RPMI7951 (cell line): ENCODE measurements around the gene SCUBE1. TPM values are rescaled to one million over a fixed set of nuclear protein-coding genes. Genes with fewer than 3 reads are reported as not detected.
"Not testable (repeated sequence)": the region's sequence is repeated elsewhere in the genome, so short reads cannot be mapped to it uniquely, and the experiment has no call there.

Source experiments
- DNase-seq: peaks from one replicate; pipeline ENCODE4 v3.0.0-alpha.2; 2012; ENCODE audit warnings: low read depth
- total RNA-seq: library from RNA; depleted of rRNA; stranded (reverse); fragments of >200 nt; shearing (Covaris generic); gene quantifications from 2 replicates; pipeline ENCODE4 v1.2.3, GENCODE V29; 2014

Gene SCUBE1
- total RNA-seq, 1 experiment from 2014 or later = 7.0 TPM

DNA sequence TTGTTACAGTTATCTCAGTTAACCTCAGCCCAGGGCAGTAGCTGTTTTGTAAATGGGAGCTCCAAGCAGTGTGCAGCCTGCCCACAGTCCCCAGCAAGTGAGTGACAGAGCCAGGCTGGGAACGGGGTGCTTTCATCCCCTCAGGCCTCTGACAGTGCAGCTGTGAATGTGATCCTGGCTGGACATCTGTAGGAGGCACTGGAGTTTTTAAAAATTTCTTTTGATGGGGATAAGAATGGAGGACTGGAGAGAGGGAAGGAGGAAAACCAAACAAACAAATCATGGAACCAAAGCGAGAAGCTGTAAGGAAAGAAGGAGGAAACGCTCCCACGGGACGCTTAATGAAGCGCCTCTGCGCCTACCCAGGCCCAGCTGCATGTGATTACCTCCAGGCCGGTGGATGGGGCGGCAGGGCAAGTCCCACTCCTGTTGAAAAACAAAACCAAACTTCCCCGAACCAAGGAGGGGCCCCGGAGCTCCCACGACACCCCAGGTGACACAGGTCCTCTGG, 40.6 kb downstream of the SCUBE1 start:
- peak; percentile 75 for DNase-seq

- no peak for DNase-seq
Observed at GRCh38 chr22:43301866-43302265, 41.3 kb downstream of the SCUBE1 start.

DNA sequence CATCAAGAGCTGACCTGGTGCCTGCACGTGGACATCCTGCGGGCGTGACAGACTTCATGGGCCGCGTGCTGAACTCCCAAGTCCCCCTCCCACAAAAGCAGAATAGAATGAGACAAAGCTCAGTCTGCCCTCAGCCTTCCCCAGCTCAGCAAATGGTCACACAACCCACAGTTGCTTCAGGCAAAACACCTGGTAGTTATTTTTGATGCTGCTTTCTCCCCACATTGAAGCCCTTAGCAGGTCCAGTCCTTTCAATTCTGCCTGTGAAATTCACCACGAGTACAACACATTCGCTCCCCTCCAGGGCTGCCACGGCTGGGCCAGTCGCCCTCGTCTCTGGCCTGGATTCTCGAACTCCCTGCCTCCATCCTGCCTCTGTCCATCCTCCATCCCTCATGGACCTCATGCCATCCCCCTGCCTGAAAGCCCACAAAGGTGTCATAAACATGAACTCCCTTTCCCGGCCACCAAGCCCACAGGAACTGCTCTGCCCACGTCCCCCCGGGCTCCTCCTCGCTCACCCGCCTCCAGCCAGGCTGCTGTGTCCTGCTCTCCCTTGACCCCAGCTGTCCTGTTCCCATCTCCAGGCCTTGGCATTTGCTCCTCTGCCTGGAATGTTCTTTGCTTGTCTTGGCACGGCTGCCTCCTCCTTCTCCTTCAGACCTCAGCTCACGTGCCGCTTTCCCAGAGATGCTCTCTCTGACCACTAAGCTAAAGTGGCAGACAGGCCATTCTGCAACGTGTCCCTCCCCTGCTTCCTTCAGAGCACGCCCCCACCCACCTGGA, 42.1 kb downstream of the SCUBE1 start:
- peak; percentile 88 for DNase-seq

DNA sequence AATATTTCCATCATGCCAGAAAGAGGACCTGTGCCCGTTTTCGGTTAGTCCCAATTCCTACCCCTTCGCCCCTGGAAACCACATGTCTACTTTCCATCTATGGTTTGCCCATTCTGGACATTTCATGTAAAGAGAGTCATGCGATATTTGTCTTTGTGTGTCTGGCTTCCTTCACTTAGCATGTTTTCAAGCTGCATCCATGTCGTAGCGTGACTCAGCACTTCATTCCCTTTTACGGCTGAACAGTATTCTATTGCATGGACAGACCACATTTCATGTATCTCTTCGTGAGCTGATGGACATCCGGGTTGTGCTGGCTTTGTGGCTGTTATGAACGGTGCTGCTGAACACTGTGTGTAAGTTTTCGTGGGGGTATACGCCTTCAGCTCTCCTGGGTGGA, 43.4 kb downstream of the SCUBE1 start:
- no peak for DNase-seq

- DNase-seq = peak; percentile 47
Observed at GRCh38 chr22:43298062-43298801, 44.9 kb downstream of the SCUBE1 start.

- no peak for DNase-seq
Observed at GRCh38 chr22:43297270-43298061, 45.7 kb downstream of the SCUBE1 start.

DNA sequence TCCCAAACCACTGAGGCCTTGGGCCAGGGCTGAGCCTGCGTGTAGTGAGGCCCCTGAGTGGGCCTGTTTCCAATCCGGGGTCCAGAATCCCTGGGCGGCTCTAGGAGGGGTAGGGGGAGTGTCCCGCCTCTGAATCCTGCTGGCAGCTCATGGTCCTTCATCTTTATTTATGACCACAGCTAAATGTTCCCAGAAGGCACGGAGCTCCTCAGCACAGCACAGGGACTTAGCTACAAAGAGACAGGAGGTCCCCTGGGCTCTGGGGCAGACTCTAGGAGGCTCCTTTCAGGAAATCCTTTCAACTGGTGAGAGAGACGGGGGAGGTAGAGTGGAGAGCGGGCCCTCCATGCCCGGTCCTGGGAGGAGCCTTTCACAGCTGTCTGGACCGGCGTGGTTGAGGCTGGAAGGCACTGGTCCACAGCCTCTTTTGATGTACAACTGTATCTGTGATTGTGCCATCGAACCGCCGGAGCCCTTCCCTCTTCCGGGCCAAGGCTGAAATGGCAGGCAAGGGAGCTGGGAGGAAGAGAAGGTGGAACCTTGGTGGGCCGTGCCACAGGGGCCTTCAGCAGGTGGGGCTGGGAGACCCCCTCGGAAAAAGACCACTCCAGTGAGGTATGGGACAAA, 46.8 kb downstream of the SCUBE1 start:
- DNase-seq = no peak

GRCh38 chr22:43295660-43296059, 47.5 kb downstream of the SCUBE1 start:
- no peak for DNase-seq

DNA sequence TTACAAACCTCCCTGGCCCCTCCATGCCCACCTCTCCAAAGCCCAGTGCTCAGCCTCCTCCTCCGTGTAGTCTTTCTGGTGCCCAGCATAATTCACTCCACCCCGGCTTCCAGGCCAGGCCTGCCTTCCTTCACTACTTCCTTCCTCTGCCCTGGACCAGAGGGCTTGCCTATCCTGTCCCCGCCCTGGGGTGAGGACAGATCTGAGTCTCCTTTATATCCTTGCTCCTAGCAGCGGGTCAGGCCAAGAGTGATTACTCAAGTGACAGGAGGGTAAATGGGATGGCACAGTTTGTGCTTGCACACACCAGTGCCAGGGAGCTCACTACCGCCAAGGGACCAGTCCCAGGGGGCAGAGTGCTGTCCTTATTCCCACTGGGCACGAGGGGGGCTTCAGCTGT, 48.0 kb downstream of the SCUBE1 start:
- DNase-seq = no peak

GRCh38 chr22:43293655-43294392, 49.3 kb downstream of the SCUBE1 start:
- DNase-seq = peak; percentile 92

GRCh38 chr22:43293259-43293654, 49.9 kb downstream of the SCUBE1 start:
- DNase-seq = peak; percentile 97

DNA sequence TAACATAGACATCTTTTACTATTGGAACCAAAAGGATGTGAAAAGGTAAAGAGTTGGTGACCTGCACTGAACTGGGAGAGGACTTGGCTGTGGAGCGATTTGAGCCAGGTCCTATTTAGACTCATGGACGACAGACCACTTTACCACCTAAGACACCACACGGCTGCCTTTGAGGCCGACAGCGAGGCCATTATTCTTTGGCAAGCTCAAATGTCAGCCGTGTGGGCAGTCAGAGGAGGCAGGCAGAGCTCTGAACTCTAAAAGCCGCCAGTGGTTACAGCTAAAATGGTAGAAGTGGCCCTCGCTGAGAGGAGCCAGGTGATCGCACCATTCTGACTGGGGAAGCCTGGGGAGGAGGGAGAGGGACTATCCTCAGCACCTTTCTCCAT, 50.5 kb downstream of the SCUBE1 start:
- peak; percentile 38 for DNase-seq

- no peak for DNase-seq
Observed at GRCh38 chr22:43291381-43291780, 51.8 kb downstream of the SCUBE1 start.

GRCh38 chr22:43289976-43290721, 53.0 kb downstream of the SCUBE1 start:
- peak; percentile 87 for DNase-seq

GRCh38 chr22:43289531-43289963, 53.6 kb downstream of the SCUBE1 start:
- no peak for DNase-seq

DNA sequence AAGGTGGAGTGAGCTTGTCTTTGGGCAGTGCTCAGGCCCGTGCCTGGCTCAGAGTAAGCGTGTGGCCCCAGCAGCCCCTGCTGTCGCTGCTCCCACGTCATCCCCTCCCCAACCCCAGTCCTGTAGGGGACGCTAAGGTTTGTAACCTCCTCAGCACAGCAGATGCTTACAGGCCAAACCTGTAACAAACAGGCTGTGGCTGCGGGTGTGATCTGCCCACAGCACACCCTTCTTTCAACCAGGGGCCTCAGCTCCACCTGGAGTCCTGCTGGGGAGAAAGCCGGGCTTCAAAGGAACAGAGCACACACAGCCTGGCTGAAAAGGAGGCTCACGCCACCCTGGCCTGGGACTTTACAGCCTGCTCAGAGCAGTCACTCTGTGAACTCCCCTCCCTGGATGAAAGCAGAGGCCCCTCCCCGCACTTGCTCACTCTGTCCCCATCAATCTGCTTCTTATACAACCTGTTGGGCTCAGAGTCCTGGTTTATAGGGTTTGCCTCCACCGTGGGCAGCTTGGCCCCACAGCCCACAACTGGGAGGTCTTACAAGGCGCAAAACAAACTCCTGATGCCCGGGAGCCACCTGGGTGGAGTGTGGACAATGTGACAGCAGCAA, 54.3 kb downstream of the SCUBE1 start:
- DNase-seq = no peak

- DNase-seq = no peak
Observed at GRCh38 chr22:43288378-43288777, 54.8 kb downstream of the SCUBE1 start.

DNA sequence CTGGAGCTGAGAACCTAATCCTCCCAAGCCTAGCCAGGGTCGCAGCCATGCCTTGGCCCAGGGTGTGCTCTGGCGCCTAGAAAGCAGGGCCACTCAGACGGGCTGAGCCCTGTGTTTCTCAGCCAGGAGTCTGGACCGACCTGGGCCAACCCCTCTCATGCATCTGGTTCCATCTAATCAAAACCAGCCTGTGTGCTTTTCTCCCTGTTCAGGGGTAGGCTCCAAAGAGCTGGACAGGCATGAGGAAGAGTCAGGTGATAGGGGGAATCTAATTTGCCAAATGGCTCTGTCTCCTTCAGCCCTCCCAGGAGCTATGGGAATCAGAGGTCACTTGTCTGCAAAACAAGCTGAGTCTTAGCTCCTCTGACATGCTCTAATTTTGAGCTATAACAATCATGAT, 55.7 kb downstream of the SCUBE1 start:
- no peak for DNase-seq

DNA sequence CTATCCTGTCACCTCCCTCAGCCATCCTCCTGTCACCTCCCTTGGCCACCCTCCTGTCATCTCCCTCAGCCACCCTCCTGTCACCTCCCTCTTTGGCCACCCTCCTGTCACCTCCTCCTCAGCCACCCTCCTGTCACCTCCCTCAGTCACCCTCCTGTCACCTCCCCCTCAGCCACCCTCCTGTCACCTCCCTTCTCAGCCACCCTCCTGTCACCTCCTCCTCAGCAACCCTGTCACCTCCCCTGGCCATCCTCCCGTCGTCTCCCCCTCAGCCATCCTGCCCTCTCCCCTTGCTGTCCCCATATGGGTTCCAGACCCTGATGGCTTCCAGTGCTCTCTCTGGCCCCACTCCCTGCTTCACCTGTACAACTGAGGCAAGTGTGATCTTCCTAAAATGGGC, 61.8 kb downstream of the SCUBE1 start:
- no peak for DNase-seq

GRCh38 chr22:43280523-43280886, 62.7 kb downstream of the SCUBE1 start:
- DNase-seq = not testable (repeated sequence)
